ENCODE data around the gene BCAS3.

DNA sequence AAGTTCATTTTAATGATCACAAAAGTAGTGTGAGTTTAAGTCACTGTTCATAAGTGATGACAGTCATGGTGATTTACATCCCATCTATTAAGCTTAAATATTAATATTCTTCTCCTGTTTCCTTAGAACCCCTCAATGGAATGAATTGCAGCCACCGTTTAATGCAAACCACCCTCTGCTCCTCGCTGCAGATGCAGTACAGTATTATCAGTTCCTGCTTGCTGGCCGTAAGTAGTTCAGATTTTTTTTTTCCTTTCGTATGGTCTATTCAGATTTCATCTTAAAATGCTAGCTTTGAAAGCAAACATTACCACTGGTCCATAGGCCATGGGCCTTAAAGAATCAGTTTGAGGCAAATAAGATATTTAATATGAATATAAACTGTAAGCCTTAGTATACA, 363.0 kb downstream of the BCAS3 start:
- TF ChIP-seq EZH2phosphoT487 (IDR thresholded peaks at IDR 0.05; ENCODE audit: insufficient read depth, low read depth) = no peak
- TF ChIP-seq EZH2 (IDR thresholded peaks at IDR 0.05; ENCODE audit: insufficient read depth, poor library complexity, severe bottlenecking) = no peak
